NCI-H2196 treated with DMSO at 0.1 percent for 48 hours (cell line): ENCODE results near the gene NPAS1.

ENCODE experiments used
- DNase-seq: peaks from one replicate; lab custom pipeline; 2025; ENCODE audit not compliant: unreplicated experiment; lab: John Stamatoyannopoulos, UW

The NPAS1 gene, protein sequence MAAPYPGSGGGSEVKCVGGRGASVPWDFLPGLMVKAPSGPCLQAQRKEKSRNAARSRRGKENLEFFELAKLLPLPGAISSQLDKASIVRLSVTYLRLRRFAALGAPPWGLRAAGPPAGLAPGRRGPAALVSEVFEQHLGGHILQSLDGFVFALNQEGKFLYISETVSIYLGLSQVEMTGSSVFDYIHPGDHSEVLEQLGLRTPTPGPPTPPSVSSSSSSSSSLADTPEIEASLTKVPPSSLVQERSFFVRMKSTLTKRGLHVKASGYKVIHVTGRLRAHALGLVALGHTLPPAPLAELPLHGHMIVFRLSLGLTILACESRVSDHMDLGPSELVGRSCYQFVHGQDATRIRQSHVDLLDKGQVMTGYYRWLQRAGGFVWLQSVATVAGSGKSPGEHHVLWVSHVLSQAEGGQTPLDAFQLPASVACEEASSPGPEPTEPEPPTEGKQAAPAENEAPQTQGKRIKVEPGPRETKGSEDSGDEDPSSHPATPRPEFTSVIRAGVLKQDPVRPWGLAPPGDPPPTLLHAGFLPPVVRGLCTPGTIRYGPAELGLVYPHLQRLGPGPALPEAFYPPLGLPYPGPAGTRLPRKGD

DNA sequence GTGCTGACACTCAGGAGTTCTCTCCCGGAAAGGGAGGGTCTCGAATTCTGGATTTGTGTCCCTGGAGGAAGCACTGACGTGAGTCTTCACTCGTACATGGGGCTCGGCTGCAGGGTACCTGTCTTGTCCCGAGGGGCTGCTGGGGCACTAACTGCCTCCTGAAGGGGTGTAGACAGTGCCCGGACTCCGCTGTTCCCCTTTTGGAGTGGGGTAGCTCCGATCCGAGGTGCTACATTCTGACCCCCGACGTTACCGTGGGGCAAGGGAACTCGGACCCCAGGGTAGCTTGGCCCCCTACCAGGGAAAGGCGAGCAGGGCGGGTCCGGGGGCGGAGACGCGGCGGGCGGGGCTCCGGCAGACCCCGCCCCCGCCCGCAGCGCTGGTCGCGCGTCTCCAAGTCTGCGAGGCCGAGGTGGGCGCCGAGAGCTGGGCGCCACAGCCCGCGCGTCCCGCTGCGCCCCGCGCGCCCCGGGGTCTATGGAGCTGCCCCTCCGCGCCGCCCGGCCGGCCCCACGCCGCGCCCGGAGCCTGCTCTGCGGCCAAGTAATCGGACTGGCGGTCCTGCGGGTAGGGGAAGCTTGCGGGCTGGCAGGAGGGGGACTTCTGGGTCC is at the start of gene NPAS1:
Gene NPAS1, plus strand, starts transcription at position 407 of the 611 bp plus-strand sequence. CDS start 1,211 bp downstream, outside the sequence.
- no peak for DNase-seq

DNA sequence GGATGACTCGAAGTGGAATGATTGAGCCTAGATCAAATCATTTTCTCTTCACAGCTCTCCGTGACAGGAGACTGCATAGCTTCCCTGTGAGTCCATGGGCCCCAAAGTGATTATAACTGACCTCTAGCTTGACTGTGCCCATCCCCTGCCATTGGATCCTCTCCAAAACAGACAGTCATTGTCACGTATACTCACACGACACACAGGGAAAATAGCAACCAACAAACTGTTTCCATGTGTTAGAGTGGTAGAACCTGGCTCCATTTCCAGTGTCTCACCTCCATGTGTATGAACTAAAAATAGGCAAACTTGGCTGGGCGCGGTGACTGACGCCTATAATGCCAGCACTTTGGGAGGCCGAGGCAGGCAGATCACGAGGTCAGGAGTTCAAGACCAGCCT is 48.8 kb upstream of the NPAS1 start:
- DNase-seq = no peak

DNA sequence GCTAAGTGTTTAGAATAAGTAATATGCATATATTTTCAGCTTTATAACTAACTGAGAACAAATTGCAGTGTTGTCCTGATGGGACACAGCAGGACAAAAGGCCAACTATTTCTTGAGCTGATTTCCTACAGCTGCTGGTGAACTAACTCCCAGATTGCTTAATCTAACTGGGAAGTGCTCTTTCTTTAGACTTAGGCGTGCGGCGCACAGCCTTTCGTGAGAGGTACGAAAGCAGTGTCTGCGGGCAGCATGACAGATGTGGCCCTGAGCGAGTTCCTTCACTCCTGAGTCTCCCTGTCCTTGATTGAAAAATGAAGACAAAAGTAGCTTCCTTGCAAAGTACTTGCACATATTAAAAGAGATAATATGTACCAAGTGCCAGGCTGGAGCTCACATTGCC is 47.3 kb upstream of the NPAS1 start:
- DNase-seq = no peak

DNA sequence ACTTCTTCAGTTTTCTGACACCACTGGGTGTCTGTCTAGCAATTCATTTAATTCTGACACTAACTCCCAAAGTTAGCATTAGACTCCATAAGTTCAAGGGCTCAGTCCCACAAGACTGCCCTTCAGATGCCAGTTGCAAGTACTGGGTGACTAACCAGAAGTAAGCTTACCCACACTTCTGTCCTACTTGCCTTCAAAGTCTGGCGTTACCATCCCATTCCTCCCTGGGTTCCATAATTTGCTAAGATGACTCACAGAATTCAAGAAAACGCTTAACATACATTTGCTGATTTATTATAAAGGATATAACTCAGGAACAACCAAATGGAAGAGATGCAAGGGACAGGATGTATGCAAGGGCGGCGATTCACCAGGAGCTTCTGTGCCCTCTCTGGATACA is 45.5 kb upstream of the NPAS1 start:
- DNase-seq = no peak

DNA sequence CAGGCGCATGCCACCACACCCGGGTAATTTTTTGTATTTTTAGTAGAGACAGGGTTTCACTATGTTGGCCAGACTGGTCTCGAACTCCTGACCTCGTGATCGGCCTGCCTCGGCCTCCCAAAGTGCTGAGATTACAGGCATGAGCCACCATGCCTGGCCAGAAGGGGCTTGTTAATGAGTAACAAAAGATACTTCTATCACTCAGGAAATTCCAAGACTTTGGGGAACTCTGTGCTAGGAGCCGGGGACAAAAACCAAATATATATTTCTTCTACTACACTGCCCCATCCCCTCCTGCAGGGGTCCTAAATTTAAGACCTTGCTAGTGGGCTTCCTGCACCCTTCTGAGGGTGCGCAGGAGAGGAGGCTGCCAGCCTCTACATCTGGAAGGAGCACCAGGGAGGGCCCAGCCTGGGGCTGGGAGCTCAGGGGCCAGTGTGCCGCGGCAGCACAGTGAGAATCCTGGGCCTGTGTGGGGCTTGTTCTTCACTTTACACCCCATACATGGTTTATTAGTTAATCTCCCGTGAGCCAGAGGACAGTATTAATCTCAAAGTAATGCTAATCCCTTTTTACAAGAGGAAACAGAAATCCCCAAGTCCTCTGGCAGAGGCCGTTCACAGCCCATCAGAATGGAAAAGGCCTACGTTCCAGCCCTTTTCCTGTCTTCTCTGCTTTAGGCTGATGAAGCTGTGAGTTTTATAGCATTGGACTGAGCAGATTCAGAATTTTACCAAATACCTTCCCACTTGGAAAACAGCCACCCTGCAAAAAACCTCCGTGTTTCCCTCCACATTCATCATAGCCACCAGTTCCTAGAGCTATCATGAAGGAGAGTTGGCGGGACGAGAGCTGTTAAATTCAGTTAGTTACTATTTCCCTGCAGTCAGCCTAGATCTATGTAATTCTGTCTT is 44.4 kb upstream of the NPAS1 start:
- DNase-seq = no peak

DNA sequence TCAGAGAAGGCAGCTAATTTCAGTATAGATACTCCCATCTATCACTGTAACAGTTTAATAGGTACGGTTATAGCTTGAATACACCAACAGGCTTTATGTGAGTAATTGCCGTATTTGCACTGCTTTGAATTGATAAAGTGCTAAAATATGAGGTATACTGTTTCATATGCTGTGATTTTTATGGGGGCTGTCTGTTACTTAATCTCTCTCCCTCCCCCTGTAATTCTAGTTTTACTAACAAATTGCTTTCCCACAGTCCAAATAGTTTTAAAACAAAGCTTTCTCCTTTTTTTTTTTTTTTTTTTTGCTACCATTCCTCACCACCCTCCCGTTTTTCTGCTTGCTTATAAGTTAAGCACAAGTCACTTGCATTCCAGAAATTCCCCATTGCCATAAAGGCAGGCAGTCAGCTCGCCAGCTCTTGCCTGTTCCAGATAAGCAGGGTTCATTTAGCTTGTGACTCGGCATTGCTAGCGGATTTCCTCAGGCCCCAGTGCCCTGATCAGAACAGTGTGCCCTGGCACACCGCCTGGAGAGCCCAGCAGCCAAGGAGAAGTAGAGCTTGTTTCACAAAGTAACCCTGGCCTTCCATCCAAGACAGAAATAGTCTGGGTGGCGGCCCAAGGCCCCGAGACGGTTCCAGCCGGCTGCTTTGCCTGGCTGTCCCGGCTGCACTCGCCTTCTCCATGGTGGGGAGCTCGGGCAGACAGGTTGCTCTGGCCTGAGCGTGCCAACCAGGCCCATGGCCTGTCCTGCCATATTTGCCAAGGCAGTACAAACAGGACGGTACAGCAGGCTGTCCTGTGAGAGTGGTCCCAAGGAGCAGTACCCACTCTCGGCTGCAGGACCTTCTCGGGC is 43.5 kb upstream of the NPAS1 start:
- DNase-seq = no peak

DNA sequence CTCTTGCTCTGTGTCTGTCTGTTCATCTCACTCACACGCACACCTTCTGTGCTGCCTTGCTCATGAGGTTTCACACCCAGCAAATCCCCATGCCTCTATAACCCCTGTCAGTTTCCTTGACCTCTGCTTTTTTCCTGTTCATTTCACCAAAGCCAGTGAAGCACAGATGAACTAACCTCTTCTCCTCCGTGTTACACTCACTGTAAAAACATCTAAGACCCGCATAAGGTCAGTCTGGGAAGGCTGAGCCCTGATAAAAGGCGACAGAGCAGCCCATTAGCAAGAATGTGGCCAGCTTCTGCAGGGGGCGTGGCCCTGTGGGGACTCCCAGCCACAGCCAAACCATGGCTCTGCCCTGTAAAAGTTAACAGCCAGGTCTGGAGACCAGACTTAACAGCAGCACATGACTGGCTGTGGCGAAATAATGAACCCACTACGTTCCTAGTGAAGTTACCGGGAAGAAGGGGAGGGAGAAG is 42.8 kb upstream of the NPAS1 start:
- DNase-seq = no peak

DNA sequence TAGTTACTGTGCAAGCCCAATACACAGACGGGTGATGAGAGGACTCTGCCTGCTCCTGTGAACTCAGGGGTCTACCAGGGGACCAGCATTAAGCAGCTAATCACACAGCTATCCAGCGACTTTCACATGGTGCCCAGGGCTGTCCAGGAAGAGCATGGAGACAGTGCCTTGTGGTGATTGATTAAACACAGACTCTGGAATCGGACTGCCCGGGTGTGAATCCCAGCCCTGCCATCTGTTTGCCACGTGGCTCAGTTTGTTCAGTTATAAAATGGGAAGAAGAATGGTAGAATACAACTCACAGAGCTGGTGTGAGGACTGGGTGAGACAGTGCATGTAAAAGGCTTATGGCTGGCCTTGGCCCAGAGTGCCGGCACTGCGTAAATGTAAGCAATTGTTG is 42.1 kb upstream of the NPAS1 start:
- DNase-seq = no peak

DNA sequence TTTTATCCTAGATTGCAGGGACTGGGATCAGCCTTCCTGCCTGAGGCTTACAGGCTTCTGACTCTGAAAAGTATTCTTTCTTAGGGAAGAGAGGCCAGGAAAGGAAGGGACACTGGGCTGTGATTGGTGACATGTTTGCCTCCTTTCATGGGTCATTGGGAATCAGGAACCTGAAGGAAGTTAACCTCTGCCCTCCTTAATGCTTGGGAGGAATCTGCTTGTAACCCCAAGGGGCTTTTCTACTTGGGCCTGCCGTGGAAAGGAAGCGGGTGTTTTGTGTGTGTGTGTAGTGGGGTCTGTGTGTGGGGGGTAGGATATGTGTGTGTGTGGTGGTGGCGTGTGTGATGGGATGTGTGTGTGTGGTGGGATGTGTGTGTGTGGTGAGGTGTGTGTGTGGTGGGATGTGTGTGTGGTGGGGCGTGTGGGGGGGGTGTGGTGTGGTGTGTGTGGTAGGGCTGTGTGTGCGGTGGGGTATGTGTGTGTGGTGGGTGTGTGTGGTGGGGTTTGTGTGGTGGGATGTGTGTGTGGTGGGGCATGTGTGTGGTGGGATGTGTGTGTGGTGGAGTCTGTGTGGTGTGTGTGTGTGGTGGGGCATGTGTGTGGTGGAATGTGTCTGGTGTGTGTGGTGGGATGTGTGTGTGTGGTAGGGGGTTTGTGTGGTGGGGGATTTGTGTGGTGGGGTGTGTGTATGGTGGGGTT is 41.3 kb upstream of the NPAS1 start:
- DNase-seq = no peak

DNA sequence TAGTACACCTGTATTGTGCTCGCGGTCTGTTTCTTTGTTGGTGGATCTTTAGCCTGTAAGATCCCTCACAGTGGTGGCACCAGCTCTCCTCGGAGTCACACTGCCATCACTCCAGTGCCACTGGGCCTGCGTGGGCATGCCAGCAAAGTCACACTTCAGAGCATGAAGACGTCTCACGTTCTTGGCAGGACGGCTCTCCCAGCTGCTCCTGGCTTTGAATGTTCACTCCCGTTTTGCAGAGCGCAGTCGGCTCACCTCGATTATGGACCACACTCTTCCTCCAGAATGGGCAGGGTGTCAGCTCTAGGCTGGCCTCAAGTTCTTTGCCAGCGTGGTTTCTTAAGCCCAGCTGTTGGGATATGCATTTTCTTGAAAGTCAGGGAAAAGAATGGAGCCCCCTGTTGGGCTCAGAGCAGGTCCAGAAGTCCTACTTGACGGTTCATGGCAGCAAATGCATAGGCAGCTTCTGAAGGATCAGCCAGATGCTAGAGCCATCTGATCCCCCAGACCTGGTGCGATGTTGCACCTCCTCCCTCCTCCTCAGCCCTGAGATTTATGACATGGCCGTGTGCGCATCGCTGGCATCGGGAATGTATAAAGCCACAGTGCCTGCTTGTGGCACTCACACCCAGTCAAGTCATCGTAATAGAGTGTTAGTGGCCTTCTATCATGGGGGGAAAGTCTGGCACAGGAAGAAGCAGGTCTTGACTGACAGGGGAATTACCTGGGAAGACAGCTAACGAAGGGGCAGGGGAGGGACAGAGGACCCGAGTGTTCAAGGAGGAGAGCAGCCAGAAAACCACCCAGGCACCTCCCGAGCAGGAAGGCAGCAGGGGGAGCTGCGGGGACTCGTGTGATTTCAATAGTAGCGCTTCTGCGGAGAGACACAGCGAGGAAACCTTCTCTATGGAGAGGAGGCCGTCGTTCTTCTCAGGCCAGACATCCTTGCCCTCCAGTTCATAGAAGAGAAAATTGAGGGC is 40.2 kb upstream of the NPAS1 start:
- DNase-seq = no peak

DNA sequence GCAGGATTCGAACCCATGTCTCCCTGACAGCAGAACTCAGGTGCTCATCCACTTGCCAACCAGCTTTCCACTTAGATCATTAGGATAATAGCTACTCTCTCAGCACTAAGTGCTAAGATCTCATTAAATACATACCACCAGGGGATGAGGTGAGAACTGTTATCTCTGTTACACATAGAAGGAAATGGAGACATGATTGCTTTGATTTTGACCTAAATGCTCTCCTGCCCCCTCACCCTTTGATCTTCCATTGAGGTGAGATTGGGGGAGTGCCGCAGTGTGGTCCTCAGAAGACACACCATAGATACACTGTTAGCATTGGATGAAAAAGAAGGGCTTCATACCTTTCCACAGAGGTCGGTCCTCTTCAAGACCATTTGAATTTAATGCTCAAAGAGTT is 38.9 kb upstream of the NPAS1 start:
- no peak for DNase-seq

DNA sequence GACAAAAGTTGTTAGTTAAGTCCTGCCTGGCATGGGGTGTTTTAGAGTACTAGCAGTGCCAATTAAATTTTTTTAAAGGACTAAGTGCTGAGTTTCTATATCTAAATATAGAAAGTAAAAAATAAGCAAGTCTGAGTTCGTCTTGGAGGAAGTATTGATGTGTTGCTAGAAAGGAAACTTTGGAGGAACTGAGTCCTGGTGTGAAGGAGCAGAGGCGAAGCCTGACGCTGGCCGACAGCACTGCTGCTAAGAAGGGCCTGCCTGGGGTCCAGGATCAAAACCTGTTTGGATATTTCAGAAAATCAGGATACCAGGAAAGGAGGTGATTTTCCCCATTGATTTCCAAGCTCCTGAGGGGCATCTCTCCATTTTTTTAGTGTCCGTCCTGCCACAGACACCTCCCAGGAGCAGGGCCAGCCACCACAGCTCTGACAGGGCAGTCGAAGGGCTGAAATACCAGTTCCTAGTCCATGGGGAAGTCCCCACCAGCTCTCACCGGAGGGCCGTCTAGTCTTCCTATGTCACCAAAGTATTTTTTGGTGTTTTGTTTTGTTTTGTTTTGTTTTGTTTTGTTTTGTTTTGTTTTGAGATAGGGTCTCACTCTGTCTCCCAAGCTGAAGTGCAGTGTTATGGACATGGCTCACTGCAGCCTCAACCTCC is 38.2 kb upstream of the NPAS1 start:
- no peak for DNase-seq

DNA sequence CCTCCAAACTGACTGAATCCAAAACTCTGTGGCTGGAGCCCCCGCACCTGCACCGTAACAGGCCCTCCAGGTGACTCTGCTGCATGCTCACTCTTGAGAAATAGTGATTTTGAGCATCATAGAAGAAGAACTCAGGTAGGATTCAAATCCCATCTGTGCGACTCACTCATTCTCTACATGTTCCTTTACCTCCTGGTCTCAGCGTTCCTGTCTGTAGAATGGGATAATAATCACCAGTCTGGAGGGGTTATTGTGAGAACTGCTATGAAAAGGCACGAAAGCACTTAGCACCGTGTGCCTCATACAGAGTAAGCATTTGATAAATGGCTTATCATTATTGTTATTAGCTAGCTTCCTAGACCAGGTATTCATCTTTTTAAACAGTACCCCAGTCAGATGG is 36.5 kb upstream of the NPAS1 start:
- no peak for DNase-seq

DNA sequence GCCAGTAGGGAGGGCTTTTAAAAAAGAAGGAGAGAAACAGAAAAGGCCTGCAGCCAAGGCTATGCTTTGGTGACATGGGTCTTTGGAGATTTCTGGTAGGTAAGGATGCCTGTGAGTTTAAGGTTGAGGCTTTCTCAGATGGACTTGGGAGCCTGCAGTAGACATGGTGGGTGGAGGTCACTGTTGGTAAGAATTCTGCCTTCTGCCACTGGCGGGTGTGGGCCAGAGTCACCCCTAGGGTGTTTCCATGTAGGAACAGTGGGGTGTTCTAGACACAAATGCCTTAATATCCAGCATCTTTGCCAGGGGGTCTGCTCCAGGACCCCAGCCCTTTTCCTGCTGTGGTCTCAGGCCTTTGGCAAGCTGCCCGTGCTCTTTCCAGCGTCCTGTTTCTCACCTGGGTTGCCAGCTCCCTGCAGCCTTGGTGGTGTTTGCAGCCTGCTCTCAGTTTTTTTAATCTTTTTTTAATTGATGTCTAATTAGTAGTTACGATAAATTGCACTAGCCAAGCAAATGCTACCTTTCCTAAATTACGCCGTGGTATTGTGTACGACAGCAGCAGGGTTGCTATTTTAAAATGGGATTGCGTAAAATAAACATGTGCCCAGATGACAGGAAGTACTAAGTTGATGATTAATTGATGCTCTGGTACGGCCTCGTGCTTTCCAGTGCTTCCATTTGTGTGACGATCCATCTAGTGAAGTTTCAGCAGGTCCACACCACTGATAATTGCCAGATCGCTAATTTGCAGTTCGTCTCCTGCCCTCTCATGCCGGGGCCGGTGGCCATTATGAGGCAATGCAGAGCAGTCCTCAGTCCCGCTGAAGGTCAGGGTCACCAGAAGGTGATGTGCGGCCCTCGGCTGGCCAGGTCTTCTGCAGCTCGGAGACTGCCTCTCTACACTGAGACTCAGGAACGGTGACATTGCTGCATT is 35.3 kb upstream of the NPAS1 start:
- DNase-seq = peak; percentile 32

DNA sequence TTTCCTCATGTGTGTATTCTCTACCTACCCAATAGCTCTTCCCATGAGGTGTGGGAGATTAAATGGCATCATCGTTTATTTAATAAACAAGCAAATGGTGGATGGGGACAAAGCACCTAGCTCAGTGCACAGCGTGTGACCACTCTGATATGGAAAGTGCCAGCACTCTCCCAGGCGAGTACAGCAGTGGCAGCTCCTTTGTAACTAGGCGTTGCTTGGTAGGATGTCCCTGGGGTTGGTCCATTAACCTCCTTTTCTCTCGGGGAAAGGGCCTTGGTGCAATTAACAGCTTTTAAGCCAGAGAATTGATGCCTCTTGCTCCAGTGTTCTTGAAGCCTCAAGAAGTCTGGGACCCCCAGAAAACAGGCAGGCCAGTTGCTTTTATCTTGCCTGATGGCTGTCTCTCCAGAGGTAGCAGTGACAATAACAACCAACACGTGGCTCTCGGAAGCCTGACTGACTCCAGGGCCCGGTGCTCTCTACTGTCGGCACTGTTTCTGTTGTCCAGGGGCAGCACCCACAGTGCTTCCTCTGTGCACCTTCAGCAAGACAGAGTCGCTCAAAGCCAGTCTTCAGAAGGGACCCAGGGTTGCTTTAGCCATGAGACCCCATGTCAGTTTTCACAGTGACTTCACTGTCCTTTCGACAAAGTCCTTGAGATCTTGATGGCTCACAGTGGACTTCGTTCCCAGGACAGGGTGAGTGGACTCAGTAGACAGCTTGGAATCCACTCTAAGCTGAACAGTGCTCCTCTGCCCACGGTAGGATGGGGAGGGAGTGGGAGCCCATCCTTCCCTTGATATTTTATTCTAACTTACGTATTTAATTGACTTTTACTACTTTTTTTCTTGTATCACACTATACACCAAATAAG is 33.9 kb upstream of the NPAS1 start:
- no peak for DNase-seq
